Muscle of leg (tissue), 11 donors: Measurements from ENCODE around the gene GGA3. TPM values are rescaled to one million over a fixed set of nuclear protein-coding genes. Genes with fewer than 3 reads are reported as not detected.

ENCODE experiments used
- DNase-seq: peaks from one replicate; pipeline ENCODE4 v3.0.0; 2013
- H3K27ac ChIP-seq: one replicate; pipeline ENCODE4 v1.5.1; 2013; ENCODE audit warnings: mild to moderate bottlenecking, low read length, control low read depth
- H3K27me3 ChIP-seq: one replicate; pipeline ENCODE4 v1.6.1; 2013; ENCODE audit warnings: low read length; ENCODE audit not compliant: control insufficient read depth, insufficient read depth
- H3K36me3 ChIP-seq: one replicate; pipeline ENCODE4 v1.6.1; 2013; ENCODE audit warnings: low read length; ENCODE audit not compliant: control insufficient read depth, insufficient read depth
- H3K4me1 ChIP-seq: one replicate; pipeline ENCODE4 v1.6.1; 2013; ENCODE audit warnings: low read length; ENCODE audit not compliant: control insufficient read depth, insufficient read depth
- H3K4me3 ChIP-seq: one replicate; pipeline ENCODE4 v1.5.1; 2013; ENCODE audit warnings: low read length, control low read depth
- H3K9me3 ChIP-seq: replicated peaks from 2 replicates; pipeline ENCODE4 v1.6.1; 2013; ENCODE audit warnings: low read depth, low read length; ENCODE audit not compliant: control insufficient read depth
- WGBS: methylation state at CpG from one replicate; pipeline ENCODE4 v1.1.5; 2013; ENCODE audit warnings: missing lambda C conversion rate; ENCODE audit not compliant: insufficient coverage; 5-methylcytosine and 5-hydroxymethylcytosine counted together
- polyA plus RNA-seq, 8 donors: library from polyadenylated mRNA; unstranded; fragments of 120-200 nt; gene quantifications; one replicate each; pipeline versions ENCODE4 v1.2.1 to v1.2.3, GENCODE V29; 2013; ENCODE audit warnings: inconsistent platforms in 1 of 8, low replicate concordance in 1 of 8; ENCODE audit not compliant: insufficient read length in 8 of 8, insufficient read depth in 1 of 8
- total RNA-seq: library from RNA; stranded (reverse); fragments of 120-200 nt; gene quantifications from one replicate; pipeline ENCODE4 v1.2.4, GENCODE V29; 2013

GGA3 gene
- total and polyA plus RNA-seq, 9 donors: 13.3 to 35.9 (median 29.7) TPM

DNA sequence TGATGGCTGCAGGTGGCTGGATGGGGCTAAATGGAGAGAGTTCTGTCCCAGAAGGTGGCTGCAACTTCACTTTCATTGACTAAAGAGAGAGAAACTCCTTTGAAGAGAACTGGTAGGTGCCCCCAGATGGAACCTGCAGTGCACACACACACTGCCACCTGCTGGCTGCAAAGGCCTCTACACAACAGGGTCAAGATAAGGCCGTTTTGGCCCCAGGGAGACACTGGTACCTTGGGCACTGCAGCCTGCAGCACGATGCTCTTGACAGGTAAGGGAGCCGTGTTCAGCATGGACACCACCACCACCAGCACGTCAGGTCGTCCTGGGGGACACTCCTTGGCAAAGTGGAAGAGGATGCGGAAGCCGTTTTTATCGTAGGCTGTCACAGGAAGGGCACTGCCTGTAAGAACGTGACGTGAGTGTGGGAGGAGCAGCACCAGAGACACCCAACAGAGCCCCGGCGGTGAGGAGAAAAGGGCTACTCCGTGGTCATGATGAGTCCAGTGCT, 22.7 kb downstream of the GGA3 start:
- no peak overlapping the region for H3K27ac ChIP-seq
- peaks cover 90% of the 10 kb centered on the region for H3K36me3 ChIP-seq

DNA sequence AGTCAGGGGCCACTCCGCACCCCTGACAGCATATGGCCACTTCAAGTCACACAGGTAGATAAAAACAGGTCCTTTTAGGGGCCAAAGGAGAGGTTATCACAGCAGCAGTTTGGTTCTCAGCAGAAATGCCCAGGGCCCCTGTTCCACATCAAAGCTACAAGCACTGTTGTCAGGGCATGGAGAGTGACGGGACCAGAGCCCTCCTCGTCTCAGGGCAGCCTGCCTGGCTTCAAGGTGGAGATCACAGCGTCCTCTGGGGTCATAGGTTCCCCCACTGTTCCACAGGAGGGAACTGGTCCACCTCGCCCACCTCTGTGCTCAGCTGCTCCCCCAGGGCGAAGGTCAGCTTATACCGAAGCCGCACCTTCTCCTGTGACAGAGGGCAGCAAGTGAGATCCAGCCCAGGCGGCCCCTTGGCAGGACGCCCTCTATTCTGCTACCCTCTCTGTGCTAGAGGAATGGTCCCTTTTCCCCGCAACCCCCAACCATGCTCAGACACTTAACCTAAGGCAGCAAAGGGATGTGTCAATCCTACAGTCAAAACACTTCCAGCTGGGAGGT, 23.3 kb downstream of the GGA3 start:
- no peaks in the 10 kb centered on the region for H3K9me3 ChIP-seq
- no peak for DNase-seq
- peaks cover 88% of the 10 kb centered on the region for H3K36me3 ChIP-seq
- no peak overlapping the region for H3K4me3 ChIP-seq
- WGBS: 77% methylated on average over 10 of the region's 11 CpGs
- peaks cover 5% of the 10 kb centered on the region for H3K4me1 ChIP-seq
- no peaks in the 10 kb centered on the region for H3K27me3 ChIP-seq
- no peak overlapping the region for H3K27ac ChIP-seq

More for the DNA sequence above, 22.7 kb downstream of the GGA3 start:
- peak; percentile 60 for DNase-seq
- WGBS: 45% methylated on average over 11 of the region's 13 CpGs
- no peaks in the 10 kb centered on the region for H3K9me3 ChIP-seq
- H3K4me1 ChIP-seq: peaks cover 5% of the 10 kb centered on the region
- H3K27me3 ChIP-seq: no peaks in the 10 kb centered on the region
- H3K4me3 ChIP-seq: no peak overlapping the region

DNA sequence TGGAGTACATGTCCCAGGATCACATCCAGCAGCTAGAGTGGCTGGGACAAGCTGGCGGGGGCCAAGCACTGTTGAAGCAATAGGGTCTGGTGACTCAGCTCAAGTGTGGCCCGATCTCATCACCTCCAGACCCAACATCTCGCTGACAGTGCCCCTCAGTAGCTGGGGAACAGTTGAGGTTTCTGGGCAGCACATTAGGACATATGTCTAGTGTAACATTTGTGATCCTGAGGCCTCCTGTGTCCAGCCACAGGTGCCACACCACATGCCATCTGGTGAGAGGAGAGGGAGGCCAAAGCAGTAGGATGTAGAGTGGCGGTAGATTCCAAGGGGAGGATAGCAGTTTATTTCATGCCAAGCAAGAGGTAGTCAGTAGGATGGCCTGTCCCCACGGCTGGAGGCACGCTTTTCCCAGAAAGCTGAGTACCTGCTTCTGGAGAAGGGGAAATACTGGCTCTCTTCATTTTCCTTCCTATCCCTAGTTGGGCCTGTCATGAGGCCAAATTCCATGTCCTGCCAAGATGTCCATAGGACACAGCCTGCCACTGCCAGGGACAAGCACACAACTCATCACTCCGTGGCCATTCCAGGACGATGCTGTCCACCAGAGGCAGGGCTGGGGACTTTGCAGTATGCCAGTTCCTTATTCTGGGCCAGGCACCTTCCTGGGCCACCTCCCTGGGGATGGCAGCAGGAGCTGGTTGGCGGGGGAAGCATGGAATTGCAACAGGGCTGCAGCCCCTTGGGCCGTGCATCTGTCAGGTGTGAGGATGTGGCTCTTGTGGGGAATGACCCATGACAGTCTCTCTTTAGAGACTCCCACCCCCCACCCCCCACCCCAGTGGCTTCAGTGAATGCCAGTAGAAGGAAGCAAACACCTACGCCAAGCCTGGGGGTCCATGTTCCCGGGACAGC, 24.0 kb downstream of the GGA3 start:
- H3K36me3 ChIP-seq: peaks cover 88% of the 10 kb centered on the region
- H3K4me3 ChIP-seq: no peak overlapping the region
- no peak for DNase-seq
- no peaks in the 10 kb centered on the region for H3K9me3 ChIP-seq
- H3K27ac ChIP-seq: no peak overlapping the region
- 61% methylated on average over 7 of the region's 12 CpGs for WGBS
- peaks cover 5% of the 10 kb centered on the region for H3K4me1 ChIP-seq
- no peaks in the 10 kb centered on the region for H3K27me3 ChIP-seq

DNA sequence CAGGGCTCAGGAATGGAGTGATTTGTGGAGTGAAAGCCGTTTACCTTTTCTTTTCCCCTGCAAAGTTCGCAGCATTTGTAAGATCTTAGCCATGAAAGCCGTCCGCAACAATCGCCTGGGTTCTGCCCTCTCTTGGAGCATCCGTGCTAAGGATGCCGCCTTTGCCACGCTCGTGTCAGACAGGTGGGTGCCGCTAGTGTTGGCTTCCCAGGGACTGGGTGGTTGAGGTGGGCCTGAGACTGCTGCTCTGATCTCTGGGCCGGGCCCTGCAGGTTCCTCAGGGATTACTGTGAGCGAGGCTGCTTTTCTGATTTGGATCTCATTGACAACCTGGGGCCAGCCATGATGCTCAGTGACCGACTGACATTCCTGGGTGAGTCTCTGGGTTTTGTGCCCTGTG, 28.6 kb downstream of the GGA3 start:
- Histone ChIP-seq H3K4me3 (no peak overlapping the region), H3K9me3 (no peaks in the 10 kb centered on the region), H3K27ac (no peak overlapping the region), H3K36me3 (peaks cover 85% of the 10 kb centered on the region), H3K4me1 (peaks cover 3% of the 10 kb centered on the region), H3K27me3 (no peaks in the 10 kb centered on the region)
- 97% methylated on average over 9 of the region's 13 CpGs for WGBS
- no peak for DNase-seq

DNA sequence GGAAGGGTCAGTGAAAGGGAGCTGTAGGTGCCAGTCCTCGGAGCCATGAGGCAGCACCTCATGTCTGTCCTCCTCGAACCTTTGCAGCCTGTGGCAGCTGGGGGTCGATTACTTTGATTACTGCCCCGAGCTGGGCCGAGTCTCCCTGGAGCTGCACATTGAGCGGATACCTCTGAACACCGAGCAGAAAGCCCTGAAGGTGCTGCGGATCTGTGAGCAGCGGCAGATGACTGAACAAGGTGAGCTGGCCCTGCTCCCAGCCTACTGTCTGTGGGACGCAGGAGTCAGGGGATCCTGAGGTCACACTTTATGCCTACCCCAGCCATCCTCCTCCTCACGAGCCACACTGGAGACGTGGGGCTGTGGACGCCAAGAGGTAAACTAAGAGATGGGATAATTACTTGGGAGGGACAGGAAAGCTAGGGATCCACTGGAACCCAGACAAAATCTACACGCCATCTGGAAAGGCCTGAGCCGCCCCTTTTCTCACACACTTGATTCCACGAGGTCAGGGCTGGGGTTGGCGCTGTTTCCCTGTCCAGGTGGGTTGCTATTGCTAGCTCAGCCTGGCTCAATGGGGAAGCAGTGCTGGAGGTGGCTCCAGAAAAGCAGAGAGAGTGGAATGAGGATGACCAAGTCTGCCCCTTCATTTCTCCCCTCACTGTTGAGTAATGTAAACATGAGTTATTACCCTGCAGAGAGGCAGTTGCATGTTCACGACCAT, 29.5 kb downstream of the GGA3 start:
- H3K36me3 ChIP-seq: peaks cover 80% of the 10 kb centered on the region

DNA sequence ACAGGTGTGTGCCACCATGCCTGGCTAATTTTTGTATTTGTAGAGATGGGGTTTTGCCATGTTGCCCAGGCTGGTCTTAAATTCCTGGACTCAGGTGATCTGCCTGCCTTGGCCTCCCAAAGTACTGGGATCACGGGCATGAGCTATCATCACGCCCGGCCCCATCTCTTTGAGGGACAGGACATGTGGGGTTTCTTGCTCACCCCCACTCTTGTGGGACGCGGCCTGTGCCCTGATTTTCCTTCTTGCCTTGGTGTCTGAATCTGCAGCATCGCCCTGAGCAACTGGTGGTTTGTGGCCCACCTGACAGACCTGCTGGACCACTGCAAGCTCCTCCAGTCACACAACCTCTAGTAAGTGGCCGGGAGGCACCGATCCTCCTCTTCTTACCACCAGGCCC, 30.3 kb downstream of the GGA3 start:
- Histone ChIP-seq H3K9me3 (no peaks in the 10 kb centered on the region), H3K27me3 (no peaks in the 10 kb centered on the region), H3K4me1 (no peaks in the 10 kb centered on the region), H3K36me3 (peaks cover 84% of the 10 kb centered on the region), H3K4me3 (no peak overlapping the region), H3K27ac (no peak overlapping the region)
- DNase-seq: no peak
- WGBS: 92% methylated on average over 6 of the region's 8 CpGs

More for the DNA sequence above, 29.5 kb downstream of the GGA3 start:
- H3K27me3 ChIP-seq: no peaks in the 10 kb centered on the region
- peaks cover under 1% of the 10 kb centered on the region for H3K4me1 ChIP-seq
- 98% methylated on average over 10 of the region's 18 CpGs for WGBS
- no peak overlapping the region for H3K4me3 ChIP-seq
- no peak for DNase-seq
- no peaks in the 10 kb centered on the region for H3K9me3 ChIP-seq
- no peak overlapping the region for H3K27ac ChIP-seq

DNA sequence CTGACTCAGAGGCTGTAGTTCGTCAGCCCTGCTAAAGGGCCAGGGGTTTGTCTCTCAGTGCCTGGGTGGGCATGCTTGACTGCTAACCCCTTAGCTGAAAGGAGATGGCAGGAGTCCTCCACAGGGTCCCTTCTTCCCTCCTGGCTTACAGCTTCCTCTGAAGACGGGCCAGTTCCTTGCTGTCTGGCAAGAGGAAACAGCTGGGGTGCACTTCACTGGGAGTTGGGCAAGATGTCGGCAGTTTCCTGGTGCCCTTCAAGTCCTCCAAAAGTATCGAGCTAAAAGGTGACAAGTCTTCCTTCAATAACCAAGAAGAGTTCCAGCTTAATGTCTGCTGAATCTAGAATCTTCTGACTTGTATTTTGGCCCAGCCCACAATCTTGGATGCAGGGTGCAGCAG, 32.6 kb downstream of the GGA3 start:
- Histone ChIP-seq H3K27ac (no peak overlapping the region), H3K4me1 (no peaks in the 10 kb centered on the region), H3K4me3 (no peak overlapping the region), H3K27me3 (no peaks in the 10 kb centered on the region), H3K9me3 (no peaks in the 10 kb centered on the region), H3K36me3 (peaks cover 85% of the 10 kb centered on the region)
- 80% methylated on average over 3 of the region's 4 CpGs for WGBS
- no peak for DNase-seq

DNA sequence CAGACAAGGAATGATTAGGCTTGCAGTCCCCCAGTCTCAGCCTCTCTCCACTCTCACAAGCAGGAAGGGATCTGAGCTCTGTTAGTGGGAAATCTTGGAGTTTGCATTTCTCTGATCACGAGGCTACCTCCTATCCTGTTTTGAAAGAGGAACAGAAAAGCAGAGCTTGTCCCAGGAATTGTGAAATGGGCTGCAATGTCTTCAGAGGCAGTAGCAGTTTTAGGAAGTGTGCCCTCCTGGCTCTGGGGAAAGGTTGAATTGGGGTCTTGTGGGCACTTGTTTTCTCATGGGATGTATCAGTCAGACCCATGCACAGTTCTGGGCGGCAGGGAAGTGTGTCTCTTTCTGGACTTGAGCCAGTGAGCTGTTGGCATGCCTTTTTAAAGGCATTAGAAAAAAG, 33.1 kb downstream of the GGA3 start:
- Histone ChIP-seq H3K9me3 (no peaks in the 10 kb centered on the region), H3K4me3 (no peak overlapping the region), H3K27me3 (no peaks in the 10 kb centered on the region), H3K4me1 (no peaks in the 10 kb centered on the region), H3K36me3 (peaks cover 83% of the 10 kb centered on the region), H3K27ac (no peak overlapping the region)
- WGBS: no CpG with 5 or more reads among the region's 2 CpGs
- peak; percentile 82 for DNase-seq

DNA sequence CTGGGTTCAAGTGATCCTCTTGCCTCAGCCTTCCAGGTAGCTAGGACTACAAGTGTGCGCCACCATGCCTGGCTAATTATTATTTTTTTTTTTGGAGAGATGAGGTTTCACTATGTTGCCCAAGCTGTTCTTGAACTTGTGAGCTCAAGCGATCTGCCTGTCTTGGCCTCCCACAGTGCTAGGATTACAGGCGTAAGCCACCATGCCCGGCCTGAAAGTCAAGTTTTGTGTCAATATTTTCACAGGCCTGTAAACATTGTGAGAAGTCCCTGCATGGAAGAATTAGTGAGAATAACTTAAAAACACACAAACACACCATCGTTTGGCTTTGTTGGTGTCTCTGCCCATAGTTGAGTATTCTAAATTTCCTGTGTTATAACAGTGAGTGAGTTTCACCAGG, 33.7 kb downstream of the GGA3 start:
- DNase-seq: no peak
- Histone ChIP-seq H3K36me3 (peaks cover 77% of the 10 kb centered on the region), H3K4me3 (no peak overlapping the region), H3K27me3 (no peaks in the 10 kb centered on the region), H3K27ac (no peak overlapping the region), H3K9me3 (no peaks in the 10 kb centered on the region), H3K4me1 (no peaks in the 10 kb centered on the region)
- 100% methylated on average over 1 of the region's 5 CpGs for WGBS

DNA sequence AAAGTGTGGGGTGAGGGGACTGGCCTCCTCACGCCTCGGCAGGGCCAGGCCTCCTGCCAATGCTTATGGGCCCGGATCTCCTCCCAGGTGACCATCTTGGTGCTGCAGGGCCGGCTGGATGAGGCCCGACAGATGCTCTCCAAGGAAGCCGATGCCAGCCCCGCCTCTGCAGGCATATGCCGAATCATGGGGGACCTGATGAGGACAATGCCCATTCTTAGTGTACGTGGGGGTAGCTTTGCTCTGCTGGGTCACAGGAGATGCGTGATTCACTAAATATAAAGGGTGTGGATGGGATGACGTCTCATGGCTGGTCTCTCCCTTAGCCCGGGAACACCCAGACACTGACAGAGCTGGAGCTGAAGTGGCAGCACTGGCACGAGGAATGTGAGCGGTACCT, 36.4 kb downstream of the GGA3 start:
- H3K27ac ChIP-seq: no peak overlapping the region
- H3K27me3 ChIP-seq: no peaks in the 10 kb centered on the region

More for the DNA sequence above, 36.4 kb downstream of the GGA3 start:
- no peaks in the 10 kb centered on the region for H3K4me1 ChIP-seq
- no peak overlapping the region for H3K4me3 ChIP-seq
- H3K9me3 ChIP-seq: no peaks in the 10 kb centered on the region
- WGBS: 62% methylated on average over 14 of the region's 14 CpGs
- H3K36me3 ChIP-seq: peaks cover 64% of the 10 kb centered on the region
- DNase-seq: no peak
